Measurements from ENCODE around the gene CCKAR.
A peak's percentile ranks its signal among the peaks of the same experiment; 100 is the strongest.
"Not testable (repeated sequence)": the region's sequence is repeated elsewhere in the genome, so short reads cannot be mapped to it uniquely, and the experiment has no call there.

The CCKAR gene

GRCh38 chr4:26503844-26504243 lies 13.6 kb upstream of the CCKAR start:
- H3K27ac ChIP-seq (ENCODE audit: insufficient read depth in 1 of 2, low read depth in 1 of 2, low read length in 2 of 2, poor library complexity in 1 of 2, severe bottlenecking in 2 of 2) = no peak overlapping the region
- H3K27me3 ChIP-seq (replicated peaks in 2 of 5; ENCODE audit: control insufficient read depth in 4 of 5, insufficient read depth in 5 of 5, low read length in 4 of 5) = no peaks in the 10 kb centered on the region
- H3K4me1 ChIP-seq (ENCODE audit: control extremely low read depth in 1 of 4, control insufficient read depth in 4 of 4, insufficient read depth in 4 of 4, low read length in 3 of 4) = no peaks in the 10 kb centered on the region
- ChIA-PET POLR2A (no interaction called here), CTCF (interaction anchor here (0.6 kb wide), 1 partner anchor 695 kb away, joined by 3 read pairs; no protein-coding TSS in a partner anchor)
- whole genome bisulfite sequencing (ENCODE audit: insufficient coverage) = 92% methylated on average over 2 of the region's 4 CpGs
- H3K4me3 ChIP-seq (ENCODE audit: control insufficient read depth in 1 of 7, extremely low read depth in 1 of 7, insufficient read depth in 4 of 7, low read depth in 2 of 7, low read length in 6 of 7) = no peak overlapping the region
- peaks cover 0 to 3% (median 0%) of the 10 kb centered on the region in 5 experiments for H3K9me3 ChIP-seq (ENCODE audit: control extremely low read depth in 1 of 5, control insufficient read depth in 4 of 5, insufficient read depth in 2 of 5, low read depth in 1 of 5, low read length in 4 of 5)
- no peaks in the 10 kb centered on the region for H3K36me3 ChIP-seq (ENCODE audit: control insufficient read depth in 4 of 4, insufficient read depth in 4 of 4, low read length in 3 of 4)
- no peak for DNase-seq

- Histone ChIP-seq H3K4me1 (ENCODE audit: control extremely low read depth in 1 of 4, control insufficient read depth in 4 of 4, insufficient read depth in 4 of 4, low read length in 3 of 4) (no peaks in the 10 kb centered on the region), H3K36me3 (ENCODE audit: control insufficient read depth in 4 of 4, insufficient read depth in 4 of 4, low read length in 3 of 4) (no peaks in the 10 kb centered on the region), H3K4me3 (ENCODE audit: control insufficient read depth in 1 of 7, extremely low read depth in 1 of 7, insufficient read depth in 4 of 7, low read depth in 2 of 7, low read length in 6 of 7) (no peak overlapping the region), H3K27ac (ENCODE audit: insufficient read depth in 1 of 2, low read depth in 1 of 2, low read length in 2 of 2, poor library complexity in 1 of 2, severe bottlenecking in 2 of 2) (no peak overlapping the region), H3K27me3 (replicated peaks in 2 of 5; ENCODE audit: control insufficient read depth in 4 of 5, insufficient read depth in 5 of 5, low read length in 4 of 5) (no peaks in the 10 kb centered on the region), H3K9me3 (ENCODE audit: control extremely low read depth in 1 of 5, control insufficient read depth in 4 of 5, insufficient read depth in 2 of 5, low read depth in 1 of 5, low read length in 4 of 5) (peaks cover 0 to 3% (median 0%) of the 10 kb centered on the region in 5 experiments)
- DNase-seq = no peak
- 87% methylated on average over 5 of the region's 5 CpGs for WGBS (ENCODE audit: insufficient coverage)
- CTCF ChIA-PET = interaction anchor here (0.6 kb wide), 1 partner anchor 695 kb away, joined by 3 read pairs; no protein-coding TSS in a partner anchor
- POLR2A ChIA-PET = no interaction called here
Measured at GRCh38 chr4:26503427-26503826, 13.1 kb upstream of the CCKAR start.

- POLR2A ChIA-PET, DNase-seq: not testable (repeated sequence)
Measured at GRCh38 chr4:26500565-26500999, 10.3 kb upstream of the CCKAR start.

GRCh38 chr4:26496207-26496783 lies 6.0 kb upstream of the CCKAR start:
- Histone ChIP-seq H3K9me3 (ENCODE audit: control extremely low read depth in 1 of 5, control insufficient read depth in 4 of 5, insufficient read depth in 2 of 5, low read depth in 1 of 5, low read length in 4 of 5) (peaks cover 0 to 3% (median 0%) of the 10 kb centered on the region in 5 experiments), H3K36me3 (ENCODE audit: control insufficient read depth in 4 of 4, insufficient read depth in 4 of 4, low read length in 3 of 4) (no peaks in the 10 kb centered on the region), H3K4me1 (ENCODE audit: control extremely low read depth in 1 of 4, control insufficient read depth in 4 of 4, insufficient read depth in 4 of 4, low read length in 3 of 4) (no peaks in the 10 kb centered on the region), H3K27ac (ENCODE audit: insufficient read depth in 1 of 2, low read depth in 1 of 2, low read length in 2 of 2, poor library complexity in 1 of 2, severe bottlenecking in 2 of 2) (no peak overlapping the region), H3K27me3 (replicated peaks in 2 of 5; ENCODE audit: control insufficient read depth in 4 of 5, insufficient read depth in 5 of 5, low read length in 4 of 5) (peaks cover 0 to 5% (median 0%) of the 10 kb centered on the region in 5 experiments), H3K4me3 (ENCODE audit: control insufficient read depth in 1 of 7, extremely low read depth in 1 of 7, insufficient read depth in 4 of 7, low read depth in 2 of 7, low read length in 6 of 7) (no peak overlapping the region)
- POLR2A ChIA-PET = no interaction called here
- WGBS (ENCODE audit: insufficient coverage) = 100% methylated on average over 6 of the region's 8 CpGs
- DNase-seq = no peak
- CTCF ChIA-PET = no interaction called here

More at GRCh38 chr4:26500565-26500999, 10.3 kb upstream of the CCKAR start:
- CTCF ChIA-PET; H3K4me3 ChIP-seq (ENCODE audit: control insufficient read depth in 1 of 7, extremely low read depth in 1 of 7, insufficient read depth in 4 of 7, low read depth in 2 of 7, low read length in 6 of 7); H3K36me3 ChIP-seq (ENCODE audit: control insufficient read depth in 4 of 4, insufficient read depth in 4 of 4, low read length in 3 of 4); H3K4me1 ChIP-seq (ENCODE audit: control extremely low read depth in 1 of 4, control insufficient read depth in 4 of 4, insufficient read depth in 4 of 4, low read length in 3 of 4); H3K27me3 ChIP-seq (replicated peaks in 2 of 5; ENCODE audit: control insufficient read depth in 4 of 5, insufficient read depth in 5 of 5, low read length in 4 of 5); H3K27ac ChIP-seq (ENCODE audit: insufficient read depth in 1 of 2, low read depth in 1 of 2, low read length in 2 of 2, poor library complexity in 1 of 2, severe bottlenecking in 2 of 2); H3K9me3 ChIP-seq (ENCODE audit: control extremely low read depth in 1 of 5, control insufficient read depth in 4 of 5, insufficient read depth in 2 of 5, low read depth in 1 of 5, low read length in 4 of 5): not testable (repeated sequence)
- WGBS (ENCODE audit: insufficient coverage) = 95% methylated on average over 4 of the region's 9 CpGs

- H3K36me3 ChIP-seq (ENCODE audit: control insufficient read depth in 4 of 4, insufficient read depth in 4 of 4, low read length in 3 of 4) = no peaks in the 10 kb centered on the region
- POLR2A ChIA-PET = no interaction called here
- H3K27ac ChIP-seq (ENCODE audit: insufficient read depth in 1 of 2, low read depth in 1 of 2, low read length in 2 of 2, poor library complexity in 1 of 2, severe bottlenecking in 2 of 2) = no peak overlapping the region
- CTCF ChIA-PET = no interaction called here
- H3K4me1 ChIP-seq (ENCODE audit: control extremely low read depth in 1 of 4, control insufficient read depth in 4 of 4, insufficient read depth in 4 of 4, low read length in 3 of 4) = no peaks in the 10 kb centered on the region
- H3K27me3 ChIP-seq (replicated peaks in 2 of 5; ENCODE audit: control insufficient read depth in 4 of 5, insufficient read depth in 5 of 5, low read length in 4 of 5) = peaks cover 0 to 13% (median 2%) of the 10 kb centered on the region in 5 experiments
- H3K9me3 ChIP-seq (ENCODE audit: control extremely low read depth in 1 of 5, control insufficient read depth in 4 of 5, insufficient read depth in 2 of 5, low read depth in 1 of 5, low read length in 4 of 5) = peaks cover 0 to 4% (median 0%) of the 10 kb centered on the region in 5 experiments
- 96% methylated on average over 4 of the region's 4 CpGs for WGBS (ENCODE audit: insufficient coverage)
- DNase-seq = no peak
- no peak overlapping the region for H3K4me3 ChIP-seq (ENCODE audit: control insufficient read depth in 1 of 7, extremely low read depth in 1 of 7, insufficient read depth in 4 of 7, low read depth in 2 of 7, low read length in 6 of 7)
Measured at GRCh38 chr4:26493461-26493860, 3.2 kb upstream of the CCKAR start.

GRCh38 chr4:26491449-26492170 lies 1.3 kb upstream of the CCKAR start:
- no peak overlapping the region for H3K4me3 ChIP-seq (ENCODE audit: control insufficient read depth in 1 of 7, extremely low read depth in 1 of 7, insufficient read depth in 4 of 7, low read depth in 2 of 7, low read length in 6 of 7)
- no peaks in the 10 kb centered on the region for H3K36me3 ChIP-seq (ENCODE audit: control insufficient read depth in 4 of 4, insufficient read depth in 4 of 4, low read length in 3 of 4)
- H3K9me3 ChIP-seq (ENCODE audit: control extremely low read depth in 1 of 5, control insufficient read depth in 4 of 5, insufficient read depth in 2 of 5, low read depth in 1 of 5, low read length in 4 of 5) = peaks cover 0 to 4% (median 0%) of the 10 kb centered on the region in 5 experiments
- POLR2A ChIA-PET = no interaction called here
- peak in 2 of 3 donors; percentile 2 to 9 for DNase-seq
- 91% methylated on average over 5 of the region's 7 CpGs for WGBS (ENCODE audit: insufficient coverage)
- CTCF ChIA-PET = interaction anchor here (1.7 kb wide), 1 partner anchor 9 kb away, joined by 4 read pairs; no protein-coding TSS in a partner anchor
- H3K27ac ChIP-seq (ENCODE audit: insufficient read depth in 1 of 2, low read depth in 1 of 2, low read length in 2 of 2, poor library complexity in 1 of 2, severe bottlenecking in 2 of 2) = no peak overlapping the region
- no peaks in the 10 kb centered on the region for H3K4me1 ChIP-seq (ENCODE audit: control extremely low read depth in 1 of 4, control insufficient read depth in 4 of 4, insufficient read depth in 4 of 4, low read length in 3 of 4)
- peaks cover 0 to 13% (median 2%) of the 10 kb centered on the region in 5 experiments for H3K27me3 ChIP-seq (replicated peaks in 2 of 5; ENCODE audit: control insufficient read depth in 4 of 5, insufficient read depth in 5 of 5, low read length in 4 of 5)

- 89% methylated on average over 3 of the region's 4 CpGs for WGBS (ENCODE audit: insufficient coverage)
- CTCF ChIA-PET = interaction anchor here (1.7 kb wide), 1 partner anchor 8 kb away, joined by 4 read pairs; no protein-coding TSS in a partner anchor
- Histone ChIP-seq H3K9me3 (ENCODE audit: control extremely low read depth in 1 of 5, control insufficient read depth in 4 of 5, insufficient read depth in 2 of 5, low read depth in 1 of 5, low read length in 4 of 5) (peaks cover 0 to 4% (median 0%) of the 10 kb centered on the region in 5 experiments), H3K27me3 (replicated peaks in 2 of 5; ENCODE audit: control insufficient read depth in 4 of 5, insufficient read depth in 5 of 5, low read length in 4 of 5) (peaks cover 0 to 13% (median 2%) of the 10 kb centered on the region in 5 experiments), H3K36me3 (ENCODE audit: control insufficient read depth in 4 of 4, insufficient read depth in 4 of 4, low read length in 3 of 4) (no peaks in the 10 kb centered on the region), H3K27ac (ENCODE audit: insufficient read depth in 1 of 2, low read depth in 1 of 2, low read length in 2 of 2, poor library complexity in 1 of 2, severe bottlenecking in 2 of 2) (no peak overlapping the region), H3K4me3 (ENCODE audit: control insufficient read depth in 1 of 7, extremely low read depth in 1 of 7, insufficient read depth in 4 of 7, low read depth in 2 of 7, low read length in 6 of 7) (no peak overlapping the region), H3K4me1 (ENCODE audit: control extremely low read depth in 1 of 4, control insufficient read depth in 4 of 4, insufficient read depth in 4 of 4, low read length in 3 of 4) (no peaks in the 10 kb centered on the region)
- no peak for DNase-seq
- POLR2A ChIA-PET = no interaction called here
Measured at GRCh38 chr4:26490960-26491284, 638 bp upstream of the CCKAR start.

All from common myeloid progenitor, CD34-positive (primary cell).